HepG2 (cell line): ENCODE measurements around the gene ZBTB8B. TPM values are rescaled to one million over a fixed set of nuclear protein-coding genes. Genes with fewer than 3 reads are reported as not detected.

Experiments used
- ATAC-seq: fragments of 200-7000 bp; cut with Tn5 transposase; 3 replicates; pipeline ENCODE4 v1.9.1; 2020; ENCODE audit warnings: mild to moderate bottlenecking, moderate library complexity
- BruUV-seq: library from RNA; stranded (reverse); fragments of 400-500 nt; replicated peaks from 2 replicates; lab custom pipeline; 2021; lab: Mats Ljungman, UMichigan
- CTCF ChIA-PET: fragments of 300-600 bp; formaldehyde crosslinking; extraction: SDS; loops from one replicate; lab custom pipeline; 2021; ENCODE audit warnings: low total read pairs, inconsistent platforms, low intra/inter-chr PET ratio; lab: Yijun Ruan, JAX
- POLR2A ChIA-PET: fragments of 350-600 bp; sonication (Branson Sonifier 250); formaldehyde crosslinking; loops from one replicate; lab custom pipeline; 2020; ENCODE audit warnings: antibody characterized with exemption, inconsistent platforms; lab: Yijun Ruan, JAX
- DNase-seq: peaks from one replicate; pipeline ENCODE4 v3.0.0-alpha.2; 2015; ENCODE audit warnings: low spot score
- FAIRE-seq: peaks from 3 replicates; lab custom pipeline; 2011; peaks lifted over from hg19 to GRCh38; lab: Jason Lieb, UNC
- H2AFZ ChIP-seq: one replicate; pipeline ENCODE4 v1.6.1; 2011; ENCODE audit warnings: low read length, inconsistent platforms
- H3K27ac ChIP-seq: fragments of 300-600 bp; 3 replicates; pipeline ENCODE4 v1.8.0; 2011; ENCODE audit warnings: mixed run types, mild to moderate bottlenecking, mixed read lengths, low read length, inconsistent platforms; ENCODE audit not compliant: insufficient read depth; ENCODE audit errors: extremely low read length
- H3K27me3 ChIP-seq, 2 experiments: fragments of 200-600 bp in 1 of 2; 2 replicates in 1 of 2; 3 replicates in 1 of 2; pipeline versions ENCODE4 v1.6.0 to v1.8.0; 2011; ENCODE audit warnings: low read length in 2 of 2, mild to moderate bottlenecking in 2 of 2, moderate library complexity in 2 of 2, inconsistent platforms in 1 of 2; ENCODE audit not compliant: insufficient read depth in 2 of 2, control insufficient read depth in 1 of 2
- H3K36me3 ChIP-seq, 2 experiments: fragments of 200-600 bp in 1 of 2; replicated peaks in 1 of 2; 2 replicates in 1 of 2; 3 replicates in 1 of 2; pipeline versions ENCODE4 v1.5.1 to v1.8.0; 2011; ENCODE audit warnings: low read length in 2 of 2, inconsistent platforms in 1 of 2; ENCODE audit not compliant: insufficient read depth in 2 of 2, control insufficient read depth in 1 of 2
- H3K4me1 ChIP-seq: 2 replicates; pipeline ENCODE4 v1.5.1; 2012; ENCODE audit warnings: low read length, inconsistent platforms; ENCODE audit not compliant: insufficient read depth
- H3K4me2 ChIP-seq: 2 replicates; pipeline ENCODE4 v1.6.0; 2011; ENCODE audit warnings: low read depth, low read length, inconsistent platforms
- H3K4me3 ChIP-seq, 3 experiments: fragments of 200-600 bp in 1 of 3; sonication (generic), shearing (Covaris generic) in 1 of 3; replicated peaks in 1 of 3; 2 replicates each; pipeline ENCODE4 v1.5.1; 2011 to 2016; ENCODE audit warnings: low read length in 3 of 3, inconsistent platforms in 2 of 3, low read depth in 2 of 3, mild to moderate bottlenecking in 2 of 3, control low read depth in 1 of 3, mixed read lengths in 1 of 3; ENCODE audit not compliant: insufficient read depth in 1 of 3
- H3K79me2 ChIP-seq: one replicate; pipeline ENCODE4 v1.6.1; 2011; ENCODE audit warnings: low read length, inconsistent platforms; ENCODE audit not compliant: insufficient read depth
- H3K9ac ChIP-seq: 2 replicates; pipeline ENCODE4 v1.6.0; 2011; ENCODE audit warnings: mild to moderate bottlenecking, low read depth, low read length, inconsistent platforms; ENCODE audit not compliant: insufficient read depth
- H3K9me3 ChIP-seq: 2 replicates; pipeline ENCODE4 v1.5.1; 2012; ENCODE audit warnings: mild to moderate bottlenecking, low read length
- H4K20me1 ChIP-seq: 2 replicates; pipeline ENCODE4 v1.6.0; 2011; ENCODE audit warnings: inconsistent platforms, mild to moderate bottlenecking, low read length, moderate library complexity; ENCODE audit not compliant: insufficient read depth
- ARID4A ChIP-seq: sonication (generic); formaldehyde crosslinking; IDR thresholded peaks from 2 replicates; pipeline ENCODE4 v1.5.0; 2020; ENCODE audit warnings: mild to moderate bottlenecking, missing genetic modification reagents, borderline replicate concordance
- MTA3 ChIP-seq: sonication (generic); formaldehyde crosslinking; IDR thresholded peaks from 2 replicates; pipeline ENCODE4 v1.4.0; 2020; ENCODE audit warnings: missing genetic modification reagents
- NFYB ChIP-seq: sonication (generic); formaldehyde crosslinking; IDR thresholded peaks from 2 replicates; pipeline ENCODE4 v1.4.0; 2020; ENCODE audit warnings: missing genetic modification reagents
- POGZ ChIP-seq: sonication (generic); formaldehyde crosslinking; IDR thresholded peaks from 2 replicates; pipeline ENCODE4 v1.4.0; 2020; ENCODE audit warnings: mild to moderate bottlenecking, missing genetic modification reagents
- ZBTB8A ChIP-seq: sonication (generic); formaldehyde crosslinking; IDR thresholded peaks from 2 replicates; pipeline ENCODE4 v1.4.0; 2020; ENCODE audit warnings: mild to moderate bottlenecking, low read depth, missing genetic modification reagents, borderline replicate concordance
- ZNF431 ChIP-seq: sonication (generic); formaldehyde crosslinking; IDR thresholded peaks from 2 replicates; pipeline ENCODE4 v1.9.0; 2022; ENCODE audit warnings: missing genetic modification reagents, low read depth, mild to moderate bottlenecking, borderline replicate concordance
- ZNF441 ChIP-seq: sonication (generic); formaldehyde crosslinking; IDR thresholded peaks from 2 replicates; pipeline ENCODE4 v1.7.0; 2021; ENCODE audit warnings: missing genetic modification reagents, borderline replicate concordance
- ZNF510 ChIP-seq: sonication (generic); formaldehyde crosslinking; IDR thresholded peaks from 2 replicates; pipeline ENCODE4 v1.4.0; 2020; ENCODE audit warnings: low read depth, mild to moderate bottlenecking, missing genetic modification reagents
- ZNF703 ChIP-seq: sonication (generic); formaldehyde crosslinking; IDR thresholded peaks from 2 replicates; pipeline ENCODE4 v1.5.1; 2020; ENCODE audit warnings: missing genetic modification reagents, mild to moderate bottlenecking, moderate library complexity, borderline replicate concordance
- ZNF878 ChIP-seq: sonication (generic); formaldehyde crosslinking; IDR thresholded peaks from 2 replicates; pipeline ENCODE4 v1.8.1; 2023; ENCODE audit warnings: mild to moderate bottlenecking, missing genetic modification reagents, moderate library complexity
- WGBS: methylation state at CpG from one replicate; pipeline ENCODE4 v1.1.6; 2017; ENCODE audit warnings: low lambda C conversion rate; 5-methylcytosine and 5-hydroxymethylcytosine counted together
- in situ Hi-C: cut with HindIII; loops from 2 replicates; pipeline ENCODE4 v1.10.0; 2017; ENCODE audit warnings: low pct_unique_long_range_greater_than_20kb; ENCODE audit not compliant: extremely low pct_ligation_motif_present
- intact Hi-C: fragments of 100-400 bp; cut with micrococcal nuclease; formaldehyde crosslinking; loops from one replicate; pipeline ENCODE4 v1.10.0; 2022; ENCODE audit not compliant: unreplicated experiment
- polyA plus RNA-seq, 8 experiments: library from polyadenylated mRNA; depleted of rRNA in 3 of 8; stranded (reverse) in 7 of 8; unstranded in 1 of 8; fragments of >200 nt; fragmentation: Illumina TruSeq in 4 of 8; extraction: Trizol in 4 of 8; gene quantifications; 2 replicates each; pipeline versions ENCODE4 v1.2.1 to v1.2.3, GENCODE V29; 2011 to 2016; ENCODE audit warnings: low read depth in 4 of 8, missing spikeins in 1 of 8, mixed read lengths in 1 of 8; ENCODE audit not compliant: insufficient read depth in 1 of 8
- total RNA-seq, 5 experiments: library from RNA; depleted of rRNA; stranded (reverse); fragments of >200 nt; fragmentation: Illumina TruSeq; extraction: Trizol; gene quantifications; 2 replicates each; pipeline ENCODE4 v1.2.3, GENCODE V29; 2016; ENCODE audit warnings: low read depth in 1 of 5
- TF ChIP-seq, protein P1 (sequence below): sonication (generic); formaldehyde crosslinking; IDR thresholded peaks from 2 replicates; pipeline ENCODE4 v1.5.0; 2020; ENCODE audit warnings: mild to moderate bottlenecking, missing genetic modification reagents, borderline replicate concordance

The ZBTB8B gene
- total and polyA plus RNA-seq, 2 of the 13 experiments (the other 11 are each of a cell fraction or from before 2014, with no cell fraction given) = under 0.01 to 0.02 TPM

- TF ChIP-seq, protein P1, sequence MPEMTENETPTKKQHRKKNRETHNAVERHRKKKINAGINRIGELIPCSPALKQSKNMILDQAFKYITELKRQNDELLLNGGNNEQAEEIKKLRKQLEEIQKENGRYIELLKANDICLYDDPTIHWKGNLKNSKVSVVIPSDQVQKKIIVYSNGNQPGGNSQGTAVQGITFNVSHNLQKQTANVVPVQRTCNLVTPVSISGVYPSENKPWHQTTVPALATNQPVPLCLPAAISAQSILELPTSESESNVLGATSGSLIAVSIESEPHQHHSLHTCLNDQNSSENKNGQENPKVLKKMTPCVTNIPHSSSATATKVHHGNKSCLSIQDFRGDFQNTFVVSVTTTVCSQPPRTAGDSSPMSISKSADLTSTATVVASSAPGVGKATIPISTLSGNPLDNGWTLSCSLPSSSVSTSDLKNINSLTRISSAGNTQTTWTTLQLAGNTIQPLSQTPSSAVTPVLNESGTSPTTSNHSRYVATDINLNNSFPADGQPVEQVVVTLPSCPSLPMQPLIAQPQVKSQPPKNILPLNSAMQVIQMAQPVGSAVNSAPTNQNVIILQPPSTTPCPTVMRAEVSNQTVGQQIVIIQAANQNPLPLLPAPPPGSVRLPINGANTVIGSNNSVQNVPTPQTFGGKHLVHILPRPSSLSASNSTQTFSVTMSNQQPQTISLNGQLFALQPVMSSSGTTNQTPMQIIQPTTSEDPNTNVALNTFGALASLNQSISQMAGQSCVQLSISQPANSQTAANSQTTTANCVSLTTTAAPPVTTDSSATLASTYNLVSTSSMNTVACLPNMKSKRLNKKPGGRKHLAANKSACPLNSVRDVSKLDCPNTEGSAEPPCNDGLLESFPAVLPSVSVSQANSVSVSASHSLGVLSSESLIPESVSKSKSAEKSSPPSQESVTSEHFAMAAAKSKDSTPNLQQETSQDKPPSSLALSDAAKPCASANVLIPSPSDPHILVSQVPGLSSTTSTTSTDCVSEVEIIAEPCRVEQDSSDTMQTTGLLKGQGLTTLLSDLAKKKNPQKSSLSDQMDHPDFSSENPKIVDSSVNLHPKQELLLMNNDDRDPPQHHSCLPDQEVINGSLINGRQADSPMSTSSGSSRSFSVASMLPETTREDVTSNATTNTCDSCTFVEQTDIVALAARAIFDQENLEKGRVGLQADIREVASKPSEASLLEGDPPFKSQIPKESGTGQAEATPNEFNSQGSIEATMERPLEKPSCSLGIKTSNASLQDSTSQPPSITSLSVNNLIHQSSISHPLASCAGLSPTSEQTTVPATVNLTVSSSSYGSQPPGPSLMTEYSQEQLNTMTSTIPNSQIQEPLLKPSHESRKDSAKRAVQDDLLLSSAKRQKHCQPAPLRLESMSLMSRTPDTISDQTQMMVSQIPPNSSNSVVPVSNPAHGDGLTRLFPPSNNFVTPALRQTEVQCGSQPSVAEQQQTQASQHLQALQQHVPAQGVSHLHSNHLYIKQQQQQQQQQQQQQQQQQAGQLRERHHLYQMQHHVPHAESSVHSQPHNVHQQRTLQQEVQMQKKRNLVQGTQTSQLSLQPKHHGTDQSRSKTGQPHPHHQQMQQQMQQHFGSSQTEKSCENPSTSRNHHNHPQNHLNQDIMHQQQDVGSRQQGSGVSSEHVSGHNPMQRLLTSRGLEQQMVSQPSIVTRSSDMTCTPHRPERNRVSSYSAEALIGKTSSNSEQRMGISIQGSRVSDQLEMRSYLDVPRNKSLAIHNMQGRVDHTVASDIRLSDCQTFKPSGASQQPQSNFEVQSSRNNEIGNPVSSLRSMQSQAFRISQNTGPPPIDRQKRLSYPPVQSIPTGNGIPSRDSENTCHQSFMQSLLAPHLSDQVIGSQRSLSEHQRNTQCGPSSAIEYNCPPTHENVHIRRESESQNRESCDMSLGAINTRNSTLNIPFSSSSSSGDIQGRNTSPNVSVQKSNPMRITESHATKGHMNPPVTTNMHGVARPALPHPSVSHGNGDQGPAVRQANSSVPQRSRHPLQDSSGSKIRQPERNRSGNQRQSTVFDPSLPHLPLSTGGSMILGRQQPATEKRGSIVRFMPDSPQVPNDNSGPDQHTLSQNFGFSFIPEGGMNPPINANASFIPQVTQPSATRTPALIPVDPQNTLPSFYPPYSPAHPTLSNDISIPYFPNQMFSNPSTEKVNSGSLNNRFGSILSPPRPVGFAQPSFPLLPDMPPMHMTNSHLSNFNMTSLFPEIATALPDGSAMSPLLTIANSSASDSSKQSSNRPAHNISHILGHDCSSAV (CRISPR knock-in tag) = no peak
- TF ChIP-seq, all 625 proteins: peak for 0
These were observed 3.9 kb downstream of the ZBTB8B start (continued) for GRCh38 chr1:32468791-32469190.

DNA sequence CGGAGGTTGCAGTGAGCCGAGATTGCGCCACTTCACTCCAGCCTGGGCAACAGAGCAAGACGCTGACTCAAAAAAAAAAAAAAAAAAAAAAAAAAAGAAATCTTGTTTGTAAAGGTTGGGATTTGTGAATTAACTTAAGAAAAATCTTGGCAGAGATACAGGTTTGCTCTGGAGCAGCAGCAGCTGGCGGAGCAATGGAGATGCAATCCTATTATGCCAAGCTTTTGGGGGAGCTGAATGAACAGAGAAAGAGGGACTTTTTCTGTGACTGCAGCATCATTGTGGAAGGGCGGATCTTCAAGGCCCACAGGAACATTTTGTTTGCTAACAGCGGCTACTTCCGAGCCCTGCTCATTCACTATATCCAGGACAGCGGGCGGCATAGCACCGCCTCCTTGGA lies 5.6 kb downstream of the ZBTB8B start:
- ATAC-seq (no peak), DNase-seq (no peak), FAIRE-seq (no peak)
- H4K20me1 ChIP-seq = no peaks in the 10 kb centered on the region
- in situ Hi-C loops (no loop called here), intact Hi-C loops (no loop called here)
- WGBS = 64% methylated on average over 11 of the region's 11 CpGs
- no peaks in the 10 kb centered on the region for H3K36me3 ChIP-seq
- peaks cover 13% of the 10 kb centered on the region for H3K4me1 ChIP-seq
- POLR2A ChIA-PET = interaction anchor here (1.0 kb wide), 1 partner anchor 22 kb away, joined by 5 read pairs; no protein-coding TSS in a partner anchor
- no peaks in the 10 kb centered on the region for H3K79me2 ChIP-seq
- H3K9me3 ChIP-seq = no peaks in the 10 kb centered on the region
- BruUV-seq = no TSS peak
- H3K4me3 ChIP-seq = no peak overlapping the region
- CTCF ChIA-PET = no interaction called here
- no peak overlapping the region for H3K4me2 ChIP-seq
- no peak overlapping the region for H2AFZ ChIP-seq
- H3K27me3 ChIP-seq = peaks cover 0 to 13% of the 10 kb centered on the region in 2 experiments; a peak in 3 of 5 replicates
- H3K9ac ChIP-seq = no peak overlapping the region
- no peak overlapping the region for H3K27ac ChIP-seq
- TF ChIP-seq ZNF703 (CRISPR knock-in tag) (no peak), ARID4A (no peak), ZNF878 (no peak), MTA3 (CRISPR knock-in tag) (no peak), ZNF510 (no peak), ZNF441 (CRISPR knock-in tag) (no peak), ZNF431 (CRISPR knock-in tag) (no peak), NFYB (CRISPR knock-in tag) (no peak), ZBTB8A (CRISPR knock-in tag) (no peak), POGZ (CRISPR knock-in tag) (no peak)
